BJ (cell line): ENCODE data around the gene CCDC57. TPM values are rescaled to one million over a fixed set of nuclear protein-coding genes. Genes with fewer than 3 reads are reported as not detected.

Experiments
- CTCF ChIA-PET: fragments of 350-600 bp; formaldehyde crosslinking; extraction: SDS; loops from one replicate; lab custom pipeline; 2021; ENCODE audit warnings: antibody characterized with exemption, inconsistent platforms; lab: Yijun Ruan, JAX
- POLR2A ChIA-PET: fragments of 300-600 bp; sonication (Branson Sonifier 250); formaldehyde crosslinking; extraction: SDS; loops from one replicate; lab custom pipeline; 2021; ENCODE audit warnings: antibody characterized with exemption; lab: Charles Lee
- DNase-seq: peaks from one replicate; pipeline ENCODE4 v3.0.0-alpha.2; 2011; ENCODE audit warnings: low read depth
- H3K27me3 ChIP-seq: 2 replicates; pipeline ENCODE4 v1.6.0; 2011; ENCODE audit warnings: low read length; ENCODE audit not compliant: control insufficient read depth, insufficient read depth
- H3K36me3 ChIP-seq: 2 replicates; pipeline ENCODE4 v1.5.1; 2011; ENCODE audit warnings: low read length; ENCODE audit not compliant: control insufficient read depth, insufficient read depth
- H3K4me3 ChIP-seq: 2 replicates; pipeline ENCODE4 v1.5.1; 2011; ENCODE audit warnings: low read depth, mild to moderate bottlenecking, control low read depth, low read length
- CTCF ChIP-seq: IDR thresholded peaks from 2 replicates; pipeline ENCODE4 v1.5.1; 2011; ENCODE audit warnings: low read depth, mild to moderate bottlenecking, control low read depth, inconsistent platforms, low read length, moderate library complexity; ENCODE audit not compliant: insufficient read depth
- polyA plus RNA-seq: library from polyadenylated mRNA; depleted of rRNA; stranded (reverse); fragments of >200 nt; gene quantifications from 2 replicates; pipeline ENCODE4 v1.2.3, GENCODE V29; 2011

Gene CCDC57
- polyA plus RNA-seq, 1 experiment, result 15.4 TPM

DNA sequence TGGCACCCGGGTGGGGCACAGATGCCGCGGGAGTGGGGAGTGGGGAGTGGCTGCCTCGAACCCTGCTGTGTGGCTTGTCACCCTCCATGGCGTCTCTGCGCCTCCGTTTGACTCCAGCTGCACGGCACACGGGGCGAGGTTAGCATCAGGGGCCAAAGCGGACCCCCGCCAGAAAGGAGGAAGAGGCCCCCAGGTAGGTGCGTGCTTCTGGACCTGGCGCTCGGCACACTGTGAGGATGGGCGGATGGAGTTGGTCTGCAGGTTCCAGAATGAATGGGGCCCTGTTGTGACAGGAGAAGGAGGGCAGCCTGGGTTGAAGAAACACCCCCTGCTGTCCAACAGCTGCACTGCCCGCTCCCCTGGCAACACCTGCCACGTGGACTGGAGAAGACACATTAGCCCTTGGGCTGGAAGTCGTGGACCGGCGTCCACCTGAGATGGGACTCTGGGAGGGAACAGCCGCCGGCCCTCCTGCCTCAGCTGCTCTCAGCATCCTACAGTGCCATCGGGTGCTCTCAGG is 105.2 kb downstream of the CCDC57 start:
- DNase-seq, result no peak
- peak; percentile 30 for TF ChIP-seq CTCF
- CTCF ChIA-PET, result no interaction called here

DNA sequence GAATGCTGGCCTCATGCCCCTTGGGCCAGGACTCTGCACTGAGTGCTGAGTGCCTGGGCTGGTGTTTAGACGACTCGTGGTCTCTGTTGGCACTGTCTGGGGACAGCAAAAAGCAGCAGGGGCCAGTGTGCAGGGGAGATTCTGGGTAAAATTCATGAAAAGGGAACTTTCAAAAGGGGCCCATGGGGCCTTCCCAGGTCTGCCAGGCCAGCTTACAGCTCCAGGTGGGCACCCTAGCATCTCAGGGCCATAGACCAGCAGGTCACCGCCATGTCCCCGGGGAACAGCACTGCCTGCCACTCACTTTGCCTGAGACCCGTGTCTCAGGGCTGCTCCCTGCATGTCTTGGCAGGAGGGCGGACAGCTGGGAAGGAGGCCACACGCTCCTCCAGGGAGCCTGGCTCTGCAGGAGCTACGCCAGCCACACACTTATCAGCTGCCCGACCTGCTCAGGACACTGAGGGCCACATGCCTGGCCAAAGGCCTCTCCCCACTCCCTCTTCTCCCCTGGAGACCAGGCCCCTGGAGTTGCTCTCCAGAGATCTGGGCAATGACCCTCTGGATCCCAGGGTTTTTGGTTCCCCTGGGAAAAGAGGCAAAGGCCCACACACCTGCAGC is 105.8 kb downstream of the CCDC57 start:
- CTCF ChIA-PET, result interaction anchor here (1.0 to 2.5 kb wide), 4 partner anchors 11 to 76 kb away, joined by 3 to 10 read pairs (median 5); no protein-coding TSS in a partner anchor
- no peak for TF ChIP-seq CTCF
- POLR2A ChIA-PET, result no interaction called here

More for the DNA sequence above, 105.2 kb downstream of the CCDC57 start:
- POLR2A ChIA-PET, result no interaction called here
- Histone ChIP-seq H3K36me3 (no peaks in the 10 kb centered on the region; the same call in 1 of the 2 replicates), H3K4me3 (no peak overlapping the region), H3K27me3 (no peaks in the 10 kb centered on the region)

GRCh38 chr17:82105882-82106687 is 106.6 kb downstream of the CCDC57 start:
- H3K4me3 ChIP-seq, result no peak overlapping the region
- no peaks in the 10 kb centered on the region for H3K36me3 ChIP-seq
- peak; percentile 55 for TF ChIP-seq CTCF
- DNase-seq, result no peak
- ChIA-PET CTCF (interaction anchor here (1.0 to 2.5 kb wide), 4 partner anchors 12 to 76 kb away, joined by 3 to 10 read pairs (median 5); no protein-coding TSS in a partner anchor), POLR2A (no interaction called here)
- H3K27me3 ChIP-seq, result no peaks in the 10 kb centered on the region

More for the DNA sequence above, 105.8 kb downstream of the CCDC57 start:
- Histone ChIP-seq H3K36me3 (no peaks in the 10 kb centered on the region), H3K27me3 (no peaks in the 10 kb centered on the region), H3K4me3 (no peak overlapping the region)
- no peak for DNase-seq

DNA sequence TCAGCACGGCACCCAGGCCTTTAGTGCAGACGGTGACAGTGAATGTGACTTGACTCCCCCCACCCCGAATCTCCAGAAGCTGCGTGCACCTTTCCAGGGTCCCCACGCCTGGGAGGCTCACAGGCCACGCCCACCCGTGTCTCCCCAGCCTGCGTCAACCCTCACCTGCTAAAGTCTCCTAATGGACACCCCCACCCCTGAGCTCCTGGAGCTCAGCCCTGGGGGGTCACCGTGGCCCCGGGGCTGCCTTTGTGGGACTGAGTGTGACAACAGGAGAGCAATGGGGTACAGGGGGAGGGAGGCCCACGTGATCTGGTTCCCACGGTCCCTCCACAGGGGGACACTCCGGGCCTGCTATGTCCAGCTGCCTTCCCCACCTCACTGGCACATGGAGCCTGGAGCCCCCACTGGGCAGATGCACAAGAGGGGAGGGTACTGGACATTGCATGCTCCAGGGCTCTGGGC is 107.2 kb downstream of the CCDC57 start:
- CTCF ChIA-PET, result interaction anchor here (1.0 to 2.5 kb wide), 4 partner anchors 12 to 75 kb away, joined by 3 to 10 read pairs (median 5); no protein-coding TSS in a partner anchor
- POLR2A ChIA-PET, result interaction anchor here (0.5 kb wide), 1 partner anchor 24 kb away, joined by 5 read pairs; no protein-coding TSS in a partner anchor
- H3K27me3 ChIP-seq, result no peaks in the 10 kb centered on the region
- TF ChIP-seq CTCF, result no peak
- DNase-seq, result no peak
- no peaks in the 10 kb centered on the region for H3K36me3 ChIP-seq
- H3K4me3 ChIP-seq, result no peak overlapping the region
